Measurements from ENCODE around the gene NPPC. TPM values are rescaled to one million over a fixed set of nuclear protein-coding genes. Genes with fewer than 3 reads are reported as not detected.
"Not testable (repeated sequence)": the region's sequence is repeated elsewhere in the genome, so short reads cannot be mapped to it uniquely, and the experiment has no call there.

The NPPC gene
- total RNA-seq, 2 donors from 2014 or later, result not detected

GRCh38 chr2:231922311-231923009, 3.7 kb downstream of the NPPC start:
- Mint-ChIP-seq H3K4me1 (peaks cover 9% of the 10 kb centered on the region), H3K36me3 (ENCODE audit: low read depth) (peaks cover 3% of the 10 kb centered on the region), H3K27ac (no peak overlapping the region), H3K27me3 (peaks cover 52% of the 10 kb centered on the region), H3K4me3 (no peak overlapping the region)
- no peaks in the 10 kb centered on the region for H3K9me3 ChIP-seq (ENCODE audit: control insufficient read depth, low read length, poor library complexity, severe bottlenecking)
- ATAC-seq, result no peak
- no peak for DNase-seq

GRCh38 chr2:231920795-231921194, 5.4 kb downstream of the NPPC start:
- Mint-ChIP-seq H3K36me3 (ENCODE audit: low read depth) (peaks cover 6% of the 10 kb centered on the region), H3K27ac (no peak overlapping the region), H3K27me3 (peaks cover 52% of the 10 kb centered on the region), H3K4me3 (no peak overlapping the region), H3K4me1 (peaks cover 5% of the 10 kb centered on the region)
- ATAC-seq (no peak), DNase-seq (no peak)
- H3K9me3 ChIP-seq (ENCODE audit: control insufficient read depth, low read length, poor library complexity, severe bottlenecking), result no peaks in the 10 kb centered on the region

DNA sequence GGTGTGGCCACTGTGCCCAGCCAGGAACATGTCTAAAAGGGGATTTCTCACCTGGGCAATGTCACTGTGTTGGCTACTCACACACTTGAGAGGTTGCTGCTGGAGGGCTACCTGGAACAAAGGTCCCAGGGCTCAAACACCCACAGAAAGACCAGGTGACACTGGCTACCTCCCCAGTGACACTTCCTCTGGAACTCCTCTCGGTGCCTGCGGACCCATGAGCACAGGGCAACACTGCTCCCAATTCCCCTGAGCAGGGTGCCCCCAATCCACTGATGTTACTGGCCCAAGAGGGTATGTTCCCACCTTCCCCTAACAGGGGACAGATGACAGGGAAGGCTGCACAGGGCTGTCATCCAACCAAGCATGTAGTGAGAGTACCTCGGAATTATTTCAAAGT, 5.8 kb downstream of the NPPC start:
- Mint-ChIP-seq H3K4me1 (peaks cover 5% of the 10 kb centered on the region), H3K27ac (no peak overlapping the region), H3K27me3 (peaks cover 52% of the 10 kb centered on the region), H3K4me3 (no peak overlapping the region), H3K36me3 (ENCODE audit: low read depth) (peaks cover 6% of the 10 kb centered on the region)
- H3K9me3 ChIP-seq (ENCODE audit: control insufficient read depth, low read length, poor library complexity, severe bottlenecking), result no peaks in the 10 kb centered on the region
- ATAC-seq (no peak), DNase-seq (no peak)

GRCh38 chr2:231919341-231920035, 6.7 kb downstream of the NPPC start:
- Mint-ChIP-seq H3K27ac (no peak overlapping the region), H3K4me3 (no peak overlapping the region)
- no peak for ATAC-seq

GRCh38 chr2:231918501-231919330, 7.5 kb downstream of the NPPC start:
- DNase-seq (no peak), ATAC-seq (no peak)
- H3K36me3 Mint-ChIP-seq (ENCODE audit: low read depth), result peaks cover 3% of the 10 kb centered on the region
- H3K27me3 Mint-ChIP-seq, result peaks cover 40% of the 10 kb centered on the region
- H3K9me3 ChIP-seq (ENCODE audit: control insufficient read depth, low read length, poor library complexity, severe bottlenecking), result no peaks in the 10 kb centered on the region
- H3K4me1 Mint-ChIP-seq, result peaks cover 3% of the 10 kb centered on the region
- H3K27ac Mint-ChIP-seq, result no peak overlapping the region
- H3K4me3 Mint-ChIP-seq, result no peak overlapping the region

More at GRCh38 chr2:231919341-231920035, 6.7 kb downstream of the NPPC start:
- peaks cover 6% of the 10 kb centered on the region for H3K36me3 Mint-ChIP-seq (ENCODE audit: low read depth)
- H3K4me1 Mint-ChIP-seq, result peaks cover 3% of the 10 kb centered on the region
- no peak for DNase-seq
- H3K27me3 Mint-ChIP-seq, result peaks cover 47% of the 10 kb centered on the region
- H3K9me3 ChIP-seq (ENCODE audit: control insufficient read depth, low read length, poor library complexity, severe bottlenecking), result no peaks in the 10 kb centered on the region

DNA sequence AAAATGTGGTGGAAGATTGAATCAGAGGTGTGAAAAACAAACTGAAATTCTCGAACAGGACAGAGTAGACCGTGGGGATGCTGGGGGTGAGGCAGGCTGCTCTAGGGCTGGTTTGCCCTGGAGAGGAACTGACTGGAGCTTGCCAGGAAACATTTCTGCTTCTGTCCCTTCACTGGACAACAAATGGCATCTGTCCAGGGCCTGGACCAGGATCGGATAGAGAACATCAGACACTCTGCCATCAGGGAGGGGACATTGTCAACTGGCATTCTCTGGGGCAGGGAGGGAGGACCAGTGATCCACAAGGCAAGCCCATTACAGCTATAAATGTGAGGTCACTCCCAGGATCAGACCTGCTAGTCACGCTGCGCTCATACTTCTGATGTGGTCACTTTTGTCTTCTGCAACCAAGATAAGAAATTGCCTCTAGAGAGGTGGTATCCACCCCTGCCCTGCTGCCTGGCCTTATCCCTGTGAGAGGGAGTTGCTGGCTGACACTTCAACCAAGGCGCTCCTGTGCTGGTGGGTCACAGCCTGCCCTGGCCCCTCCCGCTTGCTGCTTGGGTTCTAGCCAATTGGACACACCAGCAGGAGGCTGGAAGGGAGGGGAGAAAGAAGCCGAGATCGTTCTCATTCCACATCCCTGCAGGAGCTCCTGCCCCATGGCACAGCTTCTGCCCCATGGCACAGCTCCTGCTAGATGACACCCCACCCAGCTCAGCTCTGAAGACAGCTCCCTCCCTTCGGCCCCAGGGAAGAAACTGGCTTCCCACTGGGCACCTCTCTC, 8.7 kb downstream of the NPPC start:
- Mint-ChIP-seq H3K36me3 (ENCODE audit: low read depth) (peaks cover 3% of the 10 kb centered on the region), H3K4me1 (peaks cover 3% of the 10 kb centered on the region), H3K27ac (no peak overlapping the region), H3K27me3 (peaks cover 30% of the 10 kb centered on the region), H3K4me3 (no peak overlapping the region)
- H3K9me3 ChIP-seq (ENCODE audit: control insufficient read depth, low read length, poor library complexity, severe bottlenecking), result no peaks in the 10 kb centered on the region
- DNase-seq (no peak), ATAC-seq (no peak)

- Mint-ChIP-seq H3K4me1 (peaks cover 9% of the 10 kb centered on the region), H3K36me3 (ENCODE audit: low read depth) (peaks cover 3% of the 10 kb centered on the region), H3K27me3 (peaks cover 17% of the 10 kb centered on the region), H3K27ac (no peak overlapping the region), H3K4me3 (no peak overlapping the region)
- DNase-seq (no peak), ATAC-seq (no peak)
- H3K9me3 ChIP-seq (ENCODE audit: control insufficient read depth, low read length, poor library complexity, severe bottlenecking), result no peaks in the 10 kb centered on the region
Measured at GRCh38 chr2:231914077-231914690, 12.0 kb downstream of the NPPC start.

DNA sequence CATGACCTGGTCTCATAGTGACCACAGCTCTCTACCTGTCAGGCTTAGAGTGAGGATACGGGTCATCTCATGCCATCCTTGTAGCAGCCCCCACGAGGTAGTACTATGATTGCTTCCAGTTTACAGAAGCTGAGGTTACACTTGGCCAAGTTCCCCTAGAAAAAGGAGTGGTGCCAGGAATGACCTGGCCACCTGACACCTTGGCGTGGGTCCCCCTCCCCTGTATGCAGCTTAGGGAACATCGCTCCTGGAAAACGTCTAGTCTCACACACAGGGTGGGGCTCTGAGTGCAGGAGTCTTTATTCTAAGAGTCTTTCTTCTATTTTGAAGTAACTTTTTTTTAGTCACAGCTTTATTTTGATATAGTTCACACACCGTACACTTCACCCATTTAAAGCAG, 14.8 kb downstream of the NPPC start:
- Mint-ChIP-seq H3K27ac (no peak overlapping the region), H3K36me3 (ENCODE audit: low read depth) (no peaks in the 10 kb centered on the region), H3K27me3 (peaks cover 1% of the 10 kb centered on the region), H3K4me1 (peaks cover 6% of the 10 kb centered on the region), H3K4me3 (no peak overlapping the region)
- no peaks in the 10 kb centered on the region for H3K9me3 ChIP-seq (ENCODE audit: control insufficient read depth, low read length, poor library complexity, severe bottlenecking)
- ATAC-seq (no peak), DNase-seq (no peak)

DNA sequence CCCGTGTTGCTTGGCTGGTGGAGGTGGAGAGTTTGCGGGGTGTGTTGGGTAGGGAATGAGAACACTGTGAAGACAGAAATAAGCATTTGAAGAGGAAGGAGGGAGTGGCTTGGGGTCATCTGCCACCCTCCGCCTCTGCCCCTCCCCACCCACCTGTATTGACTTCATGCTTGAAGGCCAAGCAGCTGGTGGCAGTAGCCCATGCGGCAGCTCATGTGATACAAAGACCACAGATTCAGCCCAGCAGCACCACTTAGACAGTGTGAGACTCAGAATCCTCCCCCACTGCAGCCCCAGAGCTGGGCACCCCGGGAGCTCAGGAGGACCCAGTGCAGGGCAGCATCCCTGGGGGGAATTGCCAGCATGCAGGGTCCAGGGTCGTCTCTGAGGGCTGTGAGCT, 15.4 kb downstream of the NPPC start:
- Mint-ChIP-seq H3K36me3 (ENCODE audit: low read depth) (no peaks in the 10 kb centered on the region), H3K4me3 (no peak overlapping the region), H3K27me3 (peaks cover 4% of the 10 kb centered on the region), H3K4me1 (peaks cover 6% of the 10 kb centered on the region), H3K27ac (peak overlapping the region; percentile 63)
- DNase-seq, result no peak
- H3K9me3 ChIP-seq (ENCODE audit: control insufficient read depth, low read length, poor library complexity, severe bottlenecking), result no peaks in the 10 kb centered on the region
- no peak for ATAC-seq

GRCh38 chr2:231910161-231910560, 16.0 kb downstream of the NPPC start:
- H3K4me1 Mint-ChIP-seq; H3K27me3 Mint-ChIP-seq; DNase-seq; H3K36me3 Mint-ChIP-seq (ENCODE audit: low read depth); ATAC-seq; H3K9me3 ChIP-seq (ENCODE audit: control insufficient read depth, low read length, poor library complexity, severe bottlenecking); H3K4me3 Mint-ChIP-seq: not testable (repeated sequence)
- H3K27ac Mint-ChIP-seq, result peak overlapping the region; percentile 63

- no peak for ATAC-seq
- H3K27me3 Mint-ChIP-seq, result peaks cover 4% of the 10 kb centered on the region
- no peaks in the 10 kb centered on the region for H3K9me3 ChIP-seq (ENCODE audit: control insufficient read depth, low read length, poor library complexity, severe bottlenecking)
- peaks cover 6% of the 10 kb centered on the region for H3K4me1 Mint-ChIP-seq
- peak overlapping the region; percentile 63 for H3K27ac Mint-ChIP-seq
- no peaks in the 10 kb centered on the region for H3K36me3 Mint-ChIP-seq (ENCODE audit: low read depth)
- no peak overlapping the region for H3K4me3 Mint-ChIP-seq
- no peak for DNase-seq
Measured at GRCh38 chr2:231909631-231910030, 16.6 kb downstream of the NPPC start.

- no peak overlapping the region for H3K4me3 Mint-ChIP-seq
- no peaks in the 10 kb centered on the region for H3K36me3 Mint-ChIP-seq (ENCODE audit: low read depth)
- H3K4me1 Mint-ChIP-seq, result peaks cover 6% of the 10 kb centered on the region
- H3K27ac Mint-ChIP-seq, result no peak overlapping the region
- peaks cover 4% of the 10 kb centered on the region for H3K27me3 Mint-ChIP-seq
- no peak for DNase-seq
- no peaks in the 10 kb centered on the region for H3K9me3 ChIP-seq (ENCODE audit: control insufficient read depth, low read length, poor library complexity, severe bottlenecking)
- ATAC-seq, result no peak
Measured at GRCh38 chr2:231908584-231908983, 17.6 kb downstream of the NPPC start.

Measured in T-helper 17 cell (primary cell).